Neuronal stem cell (in vitro differentiated cells): ENCODE data around the gene SART1.

Experiments
- DNase-seq: peaks from one replicate; pipeline ENCODE4 v3.0.0-alpha.2; 2013; ENCODE audit warnings: low spot score
- H2AFZ ChIP-seq: one replicate; pipeline ENCODE4 v1.6.1; 2013; ENCODE audit warnings: mild to moderate bottlenecking, low read length, inconsistent platforms
- H2AK5ac ChIP-seq: 2 replicates; pipeline ENCODE4 v1.6.1; 2013; ENCODE audit warnings: low read depth, mild to moderate bottlenecking, inconsistent platforms, low read length, moderate library complexity, mixed read lengths
- H2BK120ac ChIP-seq: 2 replicates; pipeline ENCODE4 v1.6.1; 2013; ENCODE audit warnings: low read depth, mild to moderate bottlenecking, inconsistent platforms, low read length, moderate library complexity, mixed read lengths
- H2BK12ac ChIP-seq: one replicate; pipeline ENCODE4 v1.6.1; 2013; ENCODE audit warnings: low read length, inconsistent platforms
- H2BK15ac ChIP-seq: 2 replicates; pipeline ENCODE4 v1.6.1; 2013; ENCODE audit warnings: mild to moderate bottlenecking, low read length, inconsistent platforms, mixed read lengths
- H2BK5ac ChIP-seq: one replicate; pipeline ENCODE4 v1.6.1; 2013; ENCODE audit warnings: inconsistent platforms, mild to moderate bottlenecking, low read length, moderate library complexity
- H3K14ac ChIP-seq: one replicate; pipeline ENCODE4 v1.6.1; 2013; ENCODE audit warnings: low read length, inconsistent platforms
- H3K18ac ChIP-seq: 2 replicates; pipeline ENCODE4 v1.6.1; 2013; ENCODE audit warnings: low read length, inconsistent platforms
- H3K23ac ChIP-seq: 2 replicates; pipeline ENCODE4 v1.6.1; 2013; ENCODE audit warnings: low read depth, mild to moderate bottlenecking, mixed read lengths, low read length, inconsistent platforms; ENCODE audit not compliant: poor library complexity
- H3K27ac ChIP-seq: replicated peaks from 3 replicates; pipeline ENCODE4 v1.5.1; 2013; ENCODE audit warnings: low read length, inconsistent platforms
- H3K27me3 ChIP-seq, 3 experiments: 2 replicates each; pipeline ENCODE4 v1.6.1; 2013; ENCODE audit warnings: low read length in 3 of 3, mild to moderate bottlenecking in 2 of 3, inconsistent platforms in 1 of 3, low read depth in 1 of 3, mixed read lengths in 1 of 3, moderate library complexity in 1 of 3; ENCODE audit not compliant: control insufficient read depth in 3 of 3, insufficient read depth in 3 of 3
- H3K36me3 ChIP-seq, 2 donors: replicated peaks in 1 of 2; 2 replicates each; pipeline ENCODE4 v1.6.1; 2013; ENCODE audit warnings: low read length in 2 of 2; ENCODE audit not compliant: control insufficient read depth in 2 of 2, insufficient read depth in 2 of 2
- H3K4ac ChIP-seq: 2 replicates; pipeline ENCODE4 v1.6.1; 2013; ENCODE audit warnings: inconsistent platforms, mild to moderate bottlenecking, low read length, moderate library complexity
- H3K4me1 ChIP-seq, 2 donors: 1 replicate in 1 of 2; 2 replicates in 1 of 2; pipeline ENCODE4 v1.6.1; 2013; ENCODE audit warnings: low read length in 2 of 2, low read depth in 1 of 2; ENCODE audit not compliant: control insufficient read depth in 2 of 2, insufficient read depth in 1 of 2
- H3K4me2 ChIP-seq: one replicate; pipeline ENCODE4 v1.6.1; 2013; ENCODE audit warnings: mild to moderate bottlenecking, low read length, inconsistent platforms; ENCODE audit not compliant: insufficient read depth, poor library complexity, severe bottlenecking
- H3K4me3 ChIP-seq, 2 donors: 2 replicates each; pipeline ENCODE4 v1.5.1; 2013; ENCODE audit warnings: low read length in 2 of 2, mild to moderate bottlenecking in 2 of 2, inconsistent platforms in 1 of 2, moderate library complexity in 1 of 2
- H3K79me1 ChIP-seq: one replicate; pipeline ENCODE4 v1.6.1; 2013; ENCODE audit warnings: low read depth, mild to moderate bottlenecking, inconsistent platforms, low read length, moderate library complexity
- H3K9ac ChIP-seq: one replicate; pipeline ENCODE4 v1.6.1; 2013; ENCODE audit warnings: mild to moderate bottlenecking, low read depth, low read length, inconsistent platforms; ENCODE audit not compliant: poor library complexity
- H3K9me3 ChIP-seq, 2 donors: replicated peaks in 1 of 2; 2 replicates each; pipeline versions ENCODE3 to v1.6.1; 2013; ENCODE audit warnings: low read length in 2 of 2, mild to moderate bottlenecking in 2 of 2, inconsistent platforms in 1 of 2, low read depth in 1 of 2, mixed read lengths in 1 of 2, moderate library complexity in 1 of 2; ENCODE audit not compliant: control insufficient read depth in 2 of 2, insufficient read depth in 1 of 2
- H4K8ac ChIP-seq: one replicate; pipeline ENCODE4 v1.6.1; 2013; ENCODE audit warnings: low read depth, mild to moderate bottlenecking, inconsistent platforms, low read length, moderate library complexity
- H4K91ac ChIP-seq: one replicate; pipeline ENCODE4 v1.6.1; 2013; ENCODE audit warnings: low read length, low read depth, mild to moderate bottlenecking, inconsistent platforms; ENCODE audit not compliant: poor library complexity
- WGBS, 2 donors: extraction: QIAGEN DNeasy Blood & Tissue Kit; methylation state at CpG; one replicate each; pipeline ENCODE4 v1.1.7; 2013; ENCODE audit warnings: missing lambda C conversion rate in 2 of 2, mixed read lengths in 1 of 2; ENCODE audit not compliant: insufficient read length in 2 of 2, insufficient replicate concordance in 1 of 2; ENCODE audit errors: extremely low coverage in 2 of 2; 5-methylcytosine and 5-hydroxymethylcytosine counted together

SART1 gene

GRCh38 chr11:66003291-66003690 is 41.8 kb downstream of the SART1 start:
- Histone ChIP-seq H2BK5ac (no peak overlapping the region), H2BK15ac (no peak overlapping the region), H3K4me2 (peak overlapping the region; percentile 82), H3K4ac (no peak overlapping the region), H3K27ac (no peak overlapping the region), H3K79me1 (peaks cover 9% of the 10 kb centered on the region), H3K9ac (peak overlapping the region; percentile 50), H3K23ac (no peak overlapping the region), H3K4me3 (peak overlapping the region; percentile 76 to 100), H4K8ac (no peak overlapping the region), H2AK5ac (peak overlapping the region; percentile 36), H4K91ac (no peak overlapping the region), H3K27me3 (no peaks in the 10 kb centered on the region), H2BK120ac (no peak overlapping the region), H3K9me3 (peaks cover 0 to 2% of the 10 kb centered on the region in 2 donors), H3K18ac (no peak overlapping the region), H3K14ac (no peak overlapping the region), H3K4me1 (peaks cover 6 to 10% of the 10 kb centered on the region in 2 donors), H3K36me3 (peaks cover 33 to 51% of the 10 kb centered on the region in 2 donors), H2AFZ (no peak overlapping the region), H2BK12ac (no peak overlapping the region)
- WGBS, 2 donors: no CpG with 5 or more reads among the region's 6 CpGs
- no peak for DNase-seq

- WGBS, 2 donors: no CpG with 5 or more reads among the region's 4 CpGs
- Histone ChIP-seq H3K14ac (no peak overlapping the region), H2AFZ (no peak overlapping the region), H2BK15ac (no peak overlapping the region), H3K4me3 (peak overlapping the region in 1 of 2 donors; percentile 11), H3K4ac (no peak overlapping the region), H3K9ac (no peak overlapping the region), H3K23ac (no peak overlapping the region), H2BK5ac (no peak overlapping the region), H3K27ac (no peak overlapping the region), H3K79me1 (peaks cover 9% of the 10 kb centered on the region), H2BK120ac (no peak overlapping the region), H3K36me3 (peaks cover 28 to 42% of the 10 kb centered on the region in 2 donors), H3K4me1 (peaks cover 8 to 10% of the 10 kb centered on the region in 2 donors), H3K9me3 (peaks cover 0 to 2% of the 10 kb centered on the region in 2 donors), H2AK5ac (no peak overlapping the region), H3K18ac (no peak overlapping the region), H4K8ac (no peak overlapping the region), H2BK12ac (no peak overlapping the region), H4K91ac (no peak overlapping the region), H3K27me3 (no peaks in the 10 kb centered on the region), H3K4me2 (no peak overlapping the region)
- DNase-seq: no peak
Observed at GRCh38 chr11:66004186-66004585, 42.7 kb downstream of the SART1 start.

DNA sequence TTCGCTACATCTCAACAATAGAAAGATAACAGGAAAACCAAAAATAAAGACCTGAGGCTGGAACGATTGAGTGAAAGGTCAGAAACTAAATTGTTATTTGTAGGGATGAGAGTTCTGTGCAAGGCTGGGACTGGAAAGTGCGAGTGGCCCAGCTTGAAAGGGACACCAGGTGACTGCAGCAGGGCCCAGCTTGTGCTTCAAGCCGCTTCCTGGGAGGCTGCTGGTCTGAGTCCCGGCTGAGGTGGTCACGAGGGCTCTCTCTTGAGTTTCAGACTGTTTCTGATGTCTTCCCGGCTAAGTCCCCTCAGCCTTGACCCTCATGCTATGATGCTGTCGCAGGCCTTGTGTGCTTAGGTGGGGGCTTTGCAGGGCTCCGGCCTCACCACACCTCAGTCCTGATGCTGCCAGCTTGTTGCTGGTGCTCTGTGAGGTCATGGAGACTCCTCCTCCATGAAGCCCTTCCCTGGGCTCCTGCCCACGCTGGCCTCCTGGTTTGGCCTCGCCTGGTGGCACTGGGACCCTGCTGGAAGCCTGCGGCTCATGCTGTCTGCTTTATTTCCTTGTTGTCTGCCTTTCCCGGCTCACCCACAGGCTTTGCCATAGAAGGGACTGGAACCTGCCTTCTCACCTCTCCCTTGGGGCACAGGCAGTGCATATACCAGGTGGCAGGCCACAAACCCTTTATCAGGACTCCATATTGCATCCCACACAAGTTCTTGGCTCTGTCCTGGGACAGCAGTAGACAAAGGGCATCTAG is 44.8 kb downstream of the SART1 start:
- Histone ChIP-seq H3K4me3 (peak overlapping the region in 1 of 2 donors; percentile 8), H2AK5ac (no peak overlapping the region), H3K14ac (no peak overlapping the region), H3K4me1 (peaks cover 8 to 10% of the 10 kb centered on the region in 2 donors), H3K9ac (no peak overlapping the region), H3K27me3 (peaks cover 0 to 16% (median 2%) of the 10 kb centered on the region in 3 experiments), H2AFZ (no peak overlapping the region), H3K36me3 (peaks cover 19 to 28% of the 10 kb centered on the region in 2 donors), H3K27ac (no peak overlapping the region), H3K9me3 (no peaks in the 10 kb centered on the region), H2BK5ac (no peak overlapping the region), H3K18ac (no peak overlapping the region), H3K79me1 (peaks cover 5% of the 10 kb centered on the region), H3K23ac (no peak overlapping the region), H4K91ac (no peak overlapping the region), H3K4ac (no peak overlapping the region), H2BK120ac (no peak overlapping the region), H3K4me2 (no peak overlapping the region), H2BK12ac (no peak overlapping the region), H4K8ac (no peak overlapping the region), H2BK15ac (no peak overlapping the region)
- DNase-seq: no peak
- no CpG with 5 or more reads among the region's 13 CpGs for WGBS, 2 donors

DNA sequence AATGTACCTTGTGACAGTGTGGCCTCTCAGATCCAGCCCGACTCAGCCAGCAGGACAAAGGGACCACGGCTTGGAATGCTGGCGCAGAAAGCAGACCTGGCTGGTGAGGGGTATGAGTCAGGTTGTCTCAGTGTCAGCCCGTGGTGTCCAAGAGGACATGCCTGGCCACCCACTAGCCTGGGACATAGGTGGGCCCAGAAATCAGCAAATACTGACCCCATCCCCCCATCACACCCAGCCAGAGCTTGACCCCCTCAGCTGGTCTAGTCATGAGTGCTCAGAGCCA is 45.3 kb downstream of the SART1 start:
- H3K4me2 ChIP-seq: no peak overlapping the region
- H2AK5ac ChIP-seq: no peak overlapping the region
- H3K23ac ChIP-seq: peak overlapping the region; percentile 8
- peaks cover 5% of the 10 kb centered on the region for H3K79me1 ChIP-seq
- H3K27me3 ChIP-seq: peaks cover 0 to 22% (median 7%) of the 10 kb centered on the region in 3 experiments
- no peak for DNase-seq
- peaks cover 0 to 2% of the 10 kb centered on the region in 2 donors for H3K9me3 ChIP-seq
- peak overlapping the region; percentile 64 for H4K91ac ChIP-seq
- no peak overlapping the region for H3K9ac ChIP-seq
- peaks cover 19 to 28% of the 10 kb centered on the region in 2 donors for H3K36me3 ChIP-seq
- H3K18ac ChIP-seq: no peak overlapping the region
- H2AFZ ChIP-seq: no peak overlapping the region
- H2BK12ac ChIP-seq: no peak overlapping the region
- H3K4me1 ChIP-seq: peaks cover 8 to 12% of the 10 kb centered on the region in 2 donors
- H2BK5ac ChIP-seq: no peak overlapping the region
- H2BK120ac ChIP-seq: no peak overlapping the region
- no CpG with 5 or more reads among the region's 4 CpGs for WGBS, 2 donors
- H4K8ac ChIP-seq: no peak overlapping the region
- no peak overlapping the region for H3K4ac ChIP-seq
- H2BK15ac ChIP-seq: no peak overlapping the region
- no peak overlapping the region for H3K27ac ChIP-seq
- H3K4me3 ChIP-seq: no peak overlapping the region
- H3K14ac ChIP-seq: no peak overlapping the region
